Neuronal stem cell (in vitro differentiated cells): Measurements from ENCODE around the gene ERC2.

Source experiments
- DNase-seq: peaks from one replicate; pipeline ENCODE4 v3.0.0-alpha.2; 2013; ENCODE audit warnings: low spot score
- H2AFZ ChIP-seq: one replicate; pipeline ENCODE4 v1.6.1; 2013; ENCODE audit warnings: mild to moderate bottlenecking, low read length, inconsistent platforms
- H2AK5ac ChIP-seq: 2 replicates; pipeline ENCODE4 v1.6.1; 2013; ENCODE audit warnings: low read depth, mild to moderate bottlenecking, inconsistent platforms, low read length, moderate library complexity, mixed read lengths
- H2BK120ac ChIP-seq: 2 replicates; pipeline ENCODE4 v1.6.1; 2013; ENCODE audit warnings: low read depth, mild to moderate bottlenecking, inconsistent platforms, low read length, moderate library complexity, mixed read lengths
- H2BK12ac ChIP-seq: one replicate; pipeline ENCODE4 v1.6.1; 2013; ENCODE audit warnings: low read length, inconsistent platforms
- H2BK15ac ChIP-seq: 2 replicates; pipeline ENCODE4 v1.6.1; 2013; ENCODE audit warnings: mild to moderate bottlenecking, low read length, inconsistent platforms, mixed read lengths
- H2BK5ac ChIP-seq: one replicate; pipeline ENCODE4 v1.6.1; 2013; ENCODE audit warnings: inconsistent platforms, mild to moderate bottlenecking, low read length, moderate library complexity
- H3K14ac ChIP-seq: one replicate; pipeline ENCODE4 v1.6.1; 2013; ENCODE audit warnings: low read length, inconsistent platforms
- H3K18ac ChIP-seq: 2 replicates; pipeline ENCODE4 v1.6.1; 2013; ENCODE audit warnings: low read length, inconsistent platforms
- H3K23ac ChIP-seq: 2 replicates; pipeline ENCODE4 v1.6.1; 2013; ENCODE audit warnings: low read depth, mild to moderate bottlenecking, mixed read lengths, low read length, inconsistent platforms; ENCODE audit not compliant: poor library complexity
- H3K27ac ChIP-seq: replicated peaks from 3 replicates; pipeline ENCODE4 v1.5.1; 2013; ENCODE audit warnings: low read length, inconsistent platforms
- H3K27me3 ChIP-seq, 3 experiments: 2 replicates each; pipeline ENCODE4 v1.6.1; 2013; ENCODE audit warnings: low read length in 3 of 3, mild to moderate bottlenecking in 2 of 3, inconsistent platforms in 1 of 3, low read depth in 1 of 3, mixed read lengths in 1 of 3, moderate library complexity in 1 of 3; ENCODE audit not compliant: control insufficient read depth in 3 of 3, insufficient read depth in 3 of 3
- H3K36me3 ChIP-seq, 2 donors: replicated peaks in 1 of 2; 2 replicates each; pipeline ENCODE4 v1.6.1; 2013; ENCODE audit warnings: low read length in 2 of 2; ENCODE audit not compliant: control insufficient read depth in 2 of 2, insufficient read depth in 2 of 2
- H3K4ac ChIP-seq: 2 replicates; pipeline ENCODE4 v1.6.1; 2013; ENCODE audit warnings: inconsistent platforms, mild to moderate bottlenecking, low read length, moderate library complexity
- H3K4me1 ChIP-seq, 2 donors: 1 replicate in 1 of 2; 2 replicates in 1 of 2; pipeline ENCODE4 v1.6.1; 2013; ENCODE audit warnings: low read length in 2 of 2, low read depth in 1 of 2; ENCODE audit not compliant: control insufficient read depth in 2 of 2, insufficient read depth in 1 of 2
- H3K4me2 ChIP-seq: one replicate; pipeline ENCODE4 v1.6.1; 2013; ENCODE audit warnings: mild to moderate bottlenecking, low read length, inconsistent platforms; ENCODE audit not compliant: insufficient read depth, poor library complexity, severe bottlenecking
- H3K4me3 ChIP-seq, 2 donors: 2 replicates each; pipeline ENCODE4 v1.5.1; 2013; ENCODE audit warnings: low read length in 2 of 2, mild to moderate bottlenecking in 2 of 2, inconsistent platforms in 1 of 2, moderate library complexity in 1 of 2
- H3K79me1 ChIP-seq: one replicate; pipeline ENCODE4 v1.6.1; 2013; ENCODE audit warnings: low read depth, mild to moderate bottlenecking, inconsistent platforms, low read length, moderate library complexity
- H3K9ac ChIP-seq: one replicate; pipeline ENCODE4 v1.6.1; 2013; ENCODE audit warnings: mild to moderate bottlenecking, low read depth, low read length, inconsistent platforms; ENCODE audit not compliant: poor library complexity
- H3K9me3 ChIP-seq, 2 donors: replicated peaks in 1 of 2; 2 replicates each; pipeline versions ENCODE3 to v1.6.1; 2013; ENCODE audit warnings: low read length in 2 of 2, mild to moderate bottlenecking in 2 of 2, inconsistent platforms in 1 of 2, low read depth in 1 of 2, mixed read lengths in 1 of 2, moderate library complexity in 1 of 2; ENCODE audit not compliant: control insufficient read depth in 2 of 2, insufficient read depth in 1 of 2
- H4K8ac ChIP-seq: one replicate; pipeline ENCODE4 v1.6.1; 2013; ENCODE audit warnings: low read depth, mild to moderate bottlenecking, inconsistent platforms, low read length, moderate library complexity
- H4K91ac ChIP-seq: one replicate; pipeline ENCODE4 v1.6.1; 2013; ENCODE audit warnings: low read length, low read depth, mild to moderate bottlenecking, inconsistent platforms; ENCODE audit not compliant: poor library complexity
- WGBS, 2 donors: extraction: QIAGEN DNeasy Blood & Tissue Kit; methylation state at CpG; one replicate each; pipeline ENCODE4 v1.1.7; 2013; ENCODE audit warnings: missing lambda C conversion rate in 2 of 2, mixed read lengths in 1 of 2; ENCODE audit not compliant: insufficient read length in 2 of 2, insufficient replicate concordance in 1 of 2; ENCODE audit errors: extremely low coverage in 2 of 2; 5-methylcytosine and 5-hydroxymethylcytosine counted together

Gene ERC2

DNA sequence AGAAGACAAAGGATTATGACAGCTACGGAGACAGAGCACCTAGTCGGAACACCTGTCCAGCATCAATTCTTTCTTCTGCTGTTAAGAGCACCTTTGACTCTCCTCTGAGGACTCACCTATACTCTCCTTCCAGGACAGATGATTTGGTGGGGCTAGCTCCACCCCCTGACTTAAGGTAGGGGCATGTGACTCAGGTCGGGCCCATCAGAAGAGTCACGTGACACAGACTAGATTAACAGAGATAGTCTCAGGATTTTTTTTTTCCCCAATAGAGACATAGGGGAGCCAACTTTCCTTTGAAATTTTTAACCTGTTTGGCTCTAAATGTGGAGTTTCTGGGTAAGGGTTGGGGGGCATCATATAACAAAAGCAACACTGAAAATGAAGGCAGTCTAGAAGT, 969.7 kb downstream of the ERC2 start:
- Histone ChIP-seq H3K4me1 (peaks cover 0 to 2% of the 10 kb centered on the region in 2 donors), H3K27ac (no peak overlapping the region), H3K27me3 (no peaks in the 10 kb centered on the region), H3K4me3 (no peak overlapping the region), H3K23ac (no peak overlapping the region), H2BK12ac (no peak overlapping the region), H3K14ac (no peak overlapping the region), H2AK5ac (no peak overlapping the region), H3K4me2 (no peak overlapping the region), H3K9ac (no peak overlapping the region), H3K18ac (no peak overlapping the region), H4K91ac (no peak overlapping the region), H3K36me3 (no peaks in the 10 kb centered on the region), H2BK5ac (no peak overlapping the region), H3K79me1 (no peaks in the 10 kb centered on the region), H2AFZ (no peak overlapping the region), H3K4ac (no peak overlapping the region), H4K8ac (no peak overlapping the region), H2BK120ac (no peak overlapping the region), H2BK15ac (no peak overlapping the region), H3K9me3 (no peaks in the 10 kb centered on the region)
- no peak for DNase-seq
- WGBS, 2 donors = no CpG with 5 or more reads among the region's 4 CpGs

GRCh38 chr3:55497250-55497649, 971.0 kb downstream of the ERC2 start:
- Histone ChIP-seq H4K8ac (no peak overlapping the region), H3K36me3 (no peaks in the 10 kb centered on the region), H3K9me3 (no peaks in the 10 kb centered on the region), H3K27ac (no peak overlapping the region), H3K4ac (no peak overlapping the region), H3K79me1 (no peaks in the 10 kb centered on the region), H3K4me3 (no peak overlapping the region), H3K9ac (no peak overlapping the region), H3K4me2 (no peak overlapping the region), H3K27me3 (no peaks in the 10 kb centered on the region), H2BK120ac (no peak overlapping the region), H3K14ac (no peak overlapping the region), H3K23ac (no peak overlapping the region), H2BK12ac (no peak overlapping the region), H3K18ac (no peak overlapping the region), H2BK15ac (no peak overlapping the region), H3K4me1 (peaks cover 0 to 2% of the 10 kb centered on the region in 2 donors), H2AK5ac (no peak overlapping the region), H2AFZ (no peak overlapping the region), H2BK5ac (no peak overlapping the region), H4K91ac (no peak overlapping the region)
- no peak for DNase-seq

GRCh38 chr3:55494976-55495375, 973.3 kb downstream of the ERC2 start:
- Histone ChIP-seq H3K36me3 (no peaks in the 10 kb centered on the region), H3K79me1 (no peaks in the 10 kb centered on the region), H3K23ac (no peak overlapping the region), H3K27me3 (peaks cover 0 to 11% (median 0%) of the 10 kb centered on the region in 3 experiments), H3K4me1 (no peaks in the 10 kb centered on the region), H3K14ac (no peak overlapping the region), H4K8ac (no peak overlapping the region), H2BK120ac (no peak overlapping the region), H3K4ac (no peak overlapping the region), H3K9ac (no peak overlapping the region), H4K91ac (no peak overlapping the region), H3K27ac (no peak overlapping the region), H3K18ac (no peak overlapping the region), H2AFZ (no peak overlapping the region), H2BK15ac (no peak overlapping the region), H3K4me2 (no peak overlapping the region), H2BK12ac (no peak overlapping the region), H3K4me3 (no peak overlapping the region), H2BK5ac (no peak overlapping the region), H3K9me3 (no peaks in the 10 kb centered on the region), H2AK5ac (no peak overlapping the region)
- no peak for DNase-seq
- no CpG with 5 or more reads among the region's 2 CpGs for WGBS, 2 donors

- H3K14ac ChIP-seq = no peak overlapping the region
- no peak overlapping the region for H3K9ac ChIP-seq
- H3K27ac ChIP-seq = no peak overlapping the region
- H4K91ac ChIP-seq = no peak overlapping the region
- H2BK15ac ChIP-seq = no peak overlapping the region
- no CpG with 5 or more reads among the region's 5 CpGs for WGBS, 2 donors
- H2BK5ac ChIP-seq = no peak overlapping the region
- no peak for DNase-seq
- H3K27me3 ChIP-seq = peaks cover 0 to 27% (median 5%) of the 10 kb centered on the region in 3 experiments
- no peak overlapping the region for H3K4me3 ChIP-seq
- H3K4me2 ChIP-seq = no peak overlapping the region
- H2AFZ ChIP-seq = no peak overlapping the region
- H2BK120ac ChIP-seq = no peak overlapping the region
- peaks cover 7 to 9% of the 10 kb centered on the region in 2 donors for H3K4me1 ChIP-seq
- no peak overlapping the region for H3K18ac ChIP-seq
- no peak overlapping the region for H3K4ac ChIP-seq
- H2AK5ac ChIP-seq = no peak overlapping the region
- no peak overlapping the region for H4K8ac ChIP-seq
- no peaks in the 10 kb centered on the region for H3K79me1 ChIP-seq
- H2BK12ac ChIP-seq = no peak overlapping the region
- no peak overlapping the region for H3K23ac ChIP-seq
- no peaks in the 10 kb centered on the region for H3K9me3 ChIP-seq
- H3K36me3 ChIP-seq = no peaks in the 10 kb centered on the region
These were observed 975.3 kb downstream of the ERC2 start for GRCh38 chr3:55492976-55493375.
